Osteoblast (primary cell): Measurements from ENCODE around the gene SDC4. TPM values are rescaled to one million over a fixed set of nuclear protein-coding genes. Genes with fewer than 3 reads are reported as not detected.

Experiments used
- DNase-seq: peaks from one replicate; pipeline ENCODE4 v3.0.0; 2011; ENCODE audit warnings: low spot score, mixed read lengths; ENCODE audit not compliant: insufficient read length; ENCODE audit errors: missing footprints
- H2AFZ ChIP-seq: 2 replicates; pipeline ENCODE4 v1.6.0; 2011; ENCODE audit warnings: mild to moderate bottlenecking, low read length
- H3K27ac ChIP-seq: 2 replicates; pipeline ENCODE4 v1.5.1; 2011; ENCODE audit warnings: mild to moderate bottlenecking, low read depth, low read length, moderate library complexity
- H3K27me3 ChIP-seq: 2 replicates; pipeline ENCODE4 v1.6.0; 2012; ENCODE audit warnings: mild to moderate bottlenecking, control low read depth, inconsistent platforms, low read length, moderate library complexity; ENCODE audit not compliant: insufficient read depth
- H3K36me3 ChIP-seq: 2 replicates; pipeline ENCODE4 v1.5.1; 2011; ENCODE audit warnings: mild to moderate bottlenecking, low read length, control low read depth, moderate library complexity; ENCODE audit not compliant: insufficient read depth
- H3K4me1 ChIP-seq: 2 replicates; pipeline ENCODE4 v1.5.1; 2011; ENCODE audit warnings: mild to moderate bottlenecking, low read length, control low read depth, moderate library complexity; ENCODE audit not compliant: insufficient read depth
- H3K4me2 ChIP-seq: 2 replicates; pipeline ENCODE4 v1.6.0; 2011; ENCODE audit warnings: mild to moderate bottlenecking, low read length; ENCODE audit not compliant: insufficient read depth
- H3K4me3 ChIP-seq: fragments of 200-600 bp; sonication (generic); 3 replicates; pipeline ENCODE4 v1.5.1; 2012; ENCODE audit warnings: mild to moderate bottlenecking, low read length, inconsistent platforms; ENCODE audit not compliant: insufficient read depth
- H3K79me2 ChIP-seq: 2 replicates; pipeline ENCODE4 v1.6.0; 2012; ENCODE audit warnings: mild to moderate bottlenecking, low read length, control low read depth, inconsistent platforms; ENCODE audit not compliant: insufficient read depth
- H3K9me3 ChIP-seq: 2 replicates; pipeline ENCODE4 v1.5.1; 2011; ENCODE audit warnings: low read depth, low read length, control low read depth
- H4K20me1 ChIP-seq: 2 replicates; pipeline ENCODE4 v1.6.0; 2012; ENCODE audit warnings: mild to moderate bottlenecking, low read length, control low read depth; ENCODE audit not compliant: insufficient read depth
- total RNA-seq: library from RNA; depleted of rRNA; stranded (reverse); fragments of >200 nt; gene quantifications from 2 replicates; pipeline ENCODE4 v1.2.3, GENCODE V29; 2012
- TF ChIP-seq, protein P1 (sequence below): IDR thresholded peaks from 2 replicates; pipeline ENCODE4 v1.5.1; 2011; ENCODE audit warnings: mild to moderate bottlenecking, low read depth, low read length, moderate library complexity; ENCODE audit errors: extremely low read depth

SDC4 gene
- total RNA-seq, 1 donor: 267 TPM

DNA sequence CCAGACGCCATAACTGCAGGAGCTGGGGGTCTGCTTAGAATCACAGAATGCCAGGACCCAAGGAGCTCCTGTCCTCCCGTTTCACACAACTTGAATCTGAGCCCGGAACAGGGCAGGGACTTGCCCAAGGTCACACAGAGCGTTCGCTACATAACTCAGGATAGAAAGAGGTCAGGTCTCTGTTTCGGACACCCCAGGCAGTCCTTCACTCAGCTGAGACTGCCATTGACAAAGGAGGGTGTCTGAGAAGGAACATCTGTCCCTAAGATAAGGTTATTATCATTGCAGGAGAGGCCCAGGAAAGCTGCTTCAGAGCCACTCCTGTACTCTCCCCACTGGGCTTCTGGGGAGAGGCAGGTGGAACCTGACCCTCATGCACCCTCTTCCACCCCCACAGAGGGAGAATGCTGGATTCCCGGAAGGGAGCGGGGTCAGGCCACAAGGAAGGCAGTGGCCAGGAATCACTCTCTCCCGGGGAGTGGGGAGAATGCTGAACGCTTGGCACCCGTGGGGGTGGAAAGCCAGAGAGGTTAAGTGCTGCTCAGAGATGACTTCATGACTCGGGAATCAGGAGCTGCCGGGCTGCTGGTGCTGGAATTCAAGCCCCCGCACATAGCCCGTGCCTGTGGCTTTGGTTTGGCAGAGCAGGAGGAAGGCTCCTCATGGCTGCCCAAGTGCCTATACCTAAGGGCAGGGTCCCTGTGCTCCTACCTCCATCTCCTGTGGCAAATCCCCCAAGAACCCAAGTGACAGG, 10.7 kb downstream of the SDC4 start:
- H3K79me2 ChIP-seq: peaks cover 80% of the 10 kb centered on the region
- H3K4me1 ChIP-seq: peaks cover 66% of the 10 kb centered on the region
- DNase-seq: peak; percentile 93
- no peaks in the 10 kb centered on the region for H3K27me3 ChIP-seq
- peak overlapping the region; percentile 100 for H3K27ac ChIP-seq
- H4K20me1 ChIP-seq: peaks cover 30% of the 10 kb centered on the region
- H3K4me3 ChIP-seq: peak overlapping the region; percentile 35
- peak overlapping the region; percentile 69 for H3K4me2 ChIP-seq
- H3K9me3 ChIP-seq: no peaks in the 10 kb centered on the region
- H2AFZ ChIP-seq: no peak overlapping the region
- TF ChIP-seq, protein P1, sequence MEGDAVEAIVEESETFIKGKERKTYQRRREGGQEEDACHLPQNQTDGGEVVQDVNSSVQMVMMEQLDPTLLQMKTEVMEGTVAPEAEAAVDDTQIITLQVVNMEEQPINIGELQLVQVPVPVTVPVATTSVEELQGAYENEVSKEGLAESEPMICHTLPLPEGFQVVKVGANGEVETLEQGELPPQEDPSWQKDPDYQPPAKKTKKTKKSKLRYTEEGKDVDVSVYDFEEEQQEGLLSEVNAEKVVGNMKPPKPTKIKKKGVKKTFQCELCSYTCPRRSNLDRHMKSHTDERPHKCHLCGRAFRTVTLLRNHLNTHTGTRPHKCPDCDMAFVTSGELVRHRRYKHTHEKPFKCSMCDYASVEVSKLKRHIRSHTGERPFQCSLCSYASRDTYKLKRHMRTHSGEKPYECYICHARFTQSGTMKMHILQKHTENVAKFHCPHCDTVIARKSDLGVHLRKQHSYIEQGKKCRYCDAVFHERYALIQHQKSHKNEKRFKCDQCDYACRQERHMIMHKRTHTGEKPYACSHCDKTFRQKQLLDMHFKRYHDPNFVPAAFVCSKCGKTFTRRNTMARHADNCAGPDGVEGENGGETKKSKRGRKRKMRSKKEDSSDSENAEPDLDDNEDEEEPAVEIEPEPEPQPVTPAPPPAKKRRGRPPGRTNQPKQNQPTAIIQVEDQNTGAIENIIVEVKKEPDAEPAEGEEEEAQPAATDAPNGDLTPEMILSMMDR: no peak
- H3K36me3 ChIP-seq: peaks cover 70% of the 10 kb centered on the region

DNA sequence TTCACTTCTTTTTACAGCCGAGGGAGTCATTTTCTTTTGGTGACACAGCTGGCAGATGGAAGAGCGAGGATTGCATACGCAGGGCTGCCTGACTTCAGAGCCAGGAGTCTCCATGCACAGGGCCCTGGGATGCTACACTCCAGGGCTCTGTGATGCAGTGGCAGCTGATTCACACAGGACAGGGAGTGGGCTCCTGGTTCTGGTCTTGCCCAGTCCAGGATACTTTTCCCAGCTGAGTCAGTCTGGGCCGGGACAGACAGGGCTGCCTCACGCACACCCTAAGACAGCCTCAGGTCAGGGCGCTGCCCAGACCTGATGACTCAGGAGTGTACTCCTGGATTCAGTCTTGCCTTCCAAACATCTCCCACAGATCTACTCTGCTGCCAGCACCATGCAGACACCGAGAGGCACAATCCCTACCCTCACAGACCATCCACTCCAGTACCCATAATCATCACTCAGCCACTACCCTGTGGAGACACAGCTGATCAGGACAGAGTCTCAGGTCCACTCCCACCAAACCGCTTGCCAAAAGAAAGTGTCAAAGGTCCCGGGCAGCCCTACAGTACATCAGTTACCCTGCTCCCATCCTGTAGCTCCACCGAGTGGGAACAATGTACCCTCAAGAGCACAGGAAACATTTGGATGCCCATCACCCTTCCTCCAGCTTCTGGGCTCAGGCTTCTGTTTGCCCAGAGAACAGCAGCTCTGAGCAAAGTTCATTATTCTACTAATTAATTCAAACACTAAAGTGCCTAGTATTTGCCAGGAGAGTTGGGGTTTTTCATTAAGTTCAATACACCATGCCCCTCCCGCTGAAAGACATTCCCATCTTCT, 11.5 kb downstream of the SDC4 start:
- TF ChIP-seq, protein P1: no peak
- H3K4me1 ChIP-seq: peaks cover 58% of the 10 kb centered on the region
- no peaks in the 10 kb centered on the region for H3K27me3 ChIP-seq
- no peaks in the 10 kb centered on the region for H3K9me3 ChIP-seq
- H2AFZ ChIP-seq: no peak overlapping the region
- peak overlapping the region; percentile 69 for H3K4me2 ChIP-seq
- peaks cover 75% of the 10 kb centered on the region for H3K36me3 ChIP-seq
- H3K4me3 ChIP-seq: peak overlapping the region; percentile 49
- peaks cover 72% of the 10 kb centered on the region for H3K79me2 ChIP-seq
- DNase-seq: peak; percentile 89
- peaks cover 24% of the 10 kb centered on the region for H4K20me1 ChIP-seq
- peak overlapping the region; percentile 100 for H3K27ac ChIP-seq

DNA sequence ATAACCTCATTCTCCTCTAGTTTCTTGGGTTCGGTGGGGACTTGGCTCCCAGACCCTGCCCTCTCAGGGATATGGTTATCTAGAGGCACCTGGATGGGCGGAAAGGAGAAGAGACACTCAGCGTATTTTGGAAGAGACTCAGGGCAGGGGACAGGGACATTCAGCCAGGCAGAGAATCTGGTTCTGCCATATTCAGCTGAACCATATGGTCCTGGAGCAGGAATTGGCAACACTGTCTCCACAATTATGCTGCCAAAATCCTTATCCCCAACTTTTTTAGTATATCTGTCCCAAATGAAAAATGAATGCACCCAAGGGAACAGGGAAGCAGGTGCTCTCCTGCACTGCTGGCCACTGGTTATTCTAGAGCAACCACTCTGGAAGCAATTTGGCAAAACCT, 17.7 kb downstream of the SDC4 start:
- no peaks in the 10 kb centered on the region for H3K27me3 ChIP-seq
- H3K27ac ChIP-seq: no peak overlapping the region
- peaks cover 1% of the 10 kb centered on the region for H3K4me1 ChIP-seq
- TF ChIP-seq, protein P1: no peak
- H2AFZ ChIP-seq: no peak overlapping the region
- H3K36me3 ChIP-seq: peaks cover 98% of the 10 kb centered on the region
- peaks cover 48% of the 10 kb centered on the region for H3K79me2 ChIP-seq
- no peak overlapping the region for H3K4me2 ChIP-seq
- H4K20me1 ChIP-seq: peaks cover 51% of the 10 kb centered on the region
- H3K9me3 ChIP-seq: no peaks in the 10 kb centered on the region
- H3K4me3 ChIP-seq: no peak overlapping the region
- no peak for DNase-seq
